NCI-H748 (cell line): ENCODE results near the gene PWWP2A.
"Not testable (repeated sequence)": the region's sequence is repeated elsewhere in the genome, so short reads cannot be mapped to it uniquely, and the experiment has no call there.

Experiments used
- DNase-seq: peaks from one replicate; lab custom pipeline; 2025; ENCODE audit not compliant: unreplicated experiment; lab: John Stamatoyannopoulos, UW

The PWWP2A gene, protein sequence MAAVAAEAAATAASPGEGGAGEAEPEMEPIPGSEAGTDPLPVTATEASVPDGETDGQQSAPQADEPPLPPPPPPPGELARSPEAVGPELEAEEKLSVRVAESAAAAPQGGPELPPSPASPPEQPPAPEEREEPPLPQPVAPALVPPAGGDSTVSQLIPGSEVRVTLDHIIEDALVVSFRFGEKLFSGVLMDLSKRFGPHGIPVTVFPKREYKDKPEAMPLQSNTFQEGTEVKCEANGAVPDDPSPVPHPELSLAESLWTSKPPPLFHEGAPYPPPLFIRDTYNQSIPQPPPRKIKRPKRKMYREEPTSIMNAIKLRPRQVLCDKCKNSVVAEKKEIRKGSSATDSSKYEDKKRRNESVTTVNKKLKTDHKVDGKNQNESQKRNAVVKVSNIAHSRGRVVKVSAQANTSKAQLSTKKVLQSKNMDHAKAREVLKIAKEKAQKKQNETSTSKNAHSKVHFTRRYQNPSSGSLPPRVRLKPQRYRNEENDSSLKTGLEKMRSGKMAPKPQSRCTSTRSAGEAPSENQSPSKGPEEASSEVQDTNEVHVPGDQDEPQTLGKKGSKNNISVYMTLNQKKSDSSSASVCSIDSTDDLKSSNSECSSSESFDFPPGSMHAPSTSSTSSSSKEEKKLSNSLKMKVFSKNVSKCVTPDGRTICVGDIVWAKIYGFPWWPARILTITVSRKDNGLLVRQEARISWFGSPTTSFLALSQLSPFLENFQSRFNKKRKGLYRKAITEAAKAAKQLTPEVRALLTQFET

GRCh38 chr5:160119142-160119904 lies at the start of gene PWWP2A:
PWWP2A (minus strand) TSS chr5:160119450; CDS start chr5:160119388, 62 bp downstream.
- peak; percentile 100 for DNase-seq

- no peak for DNase-seq
Measured at GRCh38 chr5:160167624-160168165, 48.4 kb upstream of the PWWP2A start.

DNA sequence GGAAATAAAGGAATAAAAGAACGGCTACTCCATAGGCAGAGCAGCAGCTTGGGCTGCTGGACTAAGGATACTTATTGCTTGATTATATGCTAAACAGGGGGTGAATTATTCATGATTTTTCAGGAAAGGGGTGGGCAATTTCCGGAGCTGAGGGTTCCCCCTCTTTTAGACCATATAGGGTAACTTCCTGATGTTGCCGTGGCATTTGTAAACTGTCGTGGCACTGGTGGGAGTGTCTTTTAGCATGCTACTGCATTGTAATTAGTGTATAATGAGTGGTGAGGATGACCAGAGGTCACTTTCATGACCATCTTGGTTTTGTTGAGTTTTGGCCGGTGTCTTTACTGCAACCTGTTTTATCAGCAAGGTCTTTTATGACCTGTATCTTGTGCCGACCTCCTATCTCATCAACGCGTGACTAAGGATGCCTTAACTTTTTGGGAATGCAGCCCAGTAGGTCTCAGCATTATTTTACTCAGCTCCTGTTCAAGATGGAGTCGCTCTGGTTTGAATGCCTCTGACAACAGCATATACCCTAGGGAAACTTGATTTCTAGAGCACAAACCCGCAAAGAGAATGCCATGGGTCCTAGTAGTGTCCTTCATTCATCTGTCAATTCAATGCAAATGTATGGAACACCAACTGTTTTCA lies 47.8 kb upstream of the PWWP2A start:
- DNase-seq = no peak

DNA sequence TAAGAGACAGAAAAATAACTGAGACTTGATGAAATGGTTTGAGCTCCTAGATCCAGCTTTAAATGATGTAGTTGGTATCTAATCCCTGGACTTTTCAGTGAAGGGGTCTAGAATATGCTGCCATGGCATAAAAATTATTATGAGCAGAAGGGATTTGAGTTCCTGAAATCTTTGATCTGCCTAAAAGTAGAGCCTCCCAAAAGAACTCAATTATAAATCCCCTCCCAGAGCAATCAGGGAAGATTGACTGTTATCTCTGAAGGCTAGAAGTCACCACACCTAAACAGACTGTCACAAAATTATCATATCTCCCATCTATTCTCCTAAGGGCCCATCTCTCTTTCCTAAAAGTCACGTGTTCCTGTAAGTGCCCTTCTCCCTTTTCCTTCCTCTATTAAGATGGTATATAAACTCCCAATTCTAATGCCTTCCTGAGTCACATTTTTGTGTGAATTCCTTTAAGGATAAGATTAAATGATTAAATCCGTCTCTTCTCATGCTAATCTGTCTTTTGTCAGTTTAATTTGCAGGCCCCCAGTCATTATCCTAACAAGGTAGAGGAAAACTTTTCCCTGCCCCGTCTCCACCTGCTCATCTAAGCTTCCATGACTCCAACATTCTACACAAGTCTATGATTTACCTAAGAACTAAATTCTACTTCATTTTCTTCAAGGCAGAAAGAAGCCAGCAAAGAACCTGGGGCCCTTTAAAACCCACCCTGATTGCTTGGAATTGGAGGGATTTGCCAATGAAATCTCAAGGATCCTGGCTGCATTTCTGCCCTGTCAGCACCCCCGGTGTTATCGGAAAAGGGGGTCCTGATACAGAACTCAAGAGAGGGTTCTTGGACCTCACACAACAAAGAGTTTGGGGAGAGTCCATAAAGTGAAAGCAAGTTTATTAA lies 47.1 kb upstream of the PWWP2A start:
- no peak for DNase-seq

DNA sequence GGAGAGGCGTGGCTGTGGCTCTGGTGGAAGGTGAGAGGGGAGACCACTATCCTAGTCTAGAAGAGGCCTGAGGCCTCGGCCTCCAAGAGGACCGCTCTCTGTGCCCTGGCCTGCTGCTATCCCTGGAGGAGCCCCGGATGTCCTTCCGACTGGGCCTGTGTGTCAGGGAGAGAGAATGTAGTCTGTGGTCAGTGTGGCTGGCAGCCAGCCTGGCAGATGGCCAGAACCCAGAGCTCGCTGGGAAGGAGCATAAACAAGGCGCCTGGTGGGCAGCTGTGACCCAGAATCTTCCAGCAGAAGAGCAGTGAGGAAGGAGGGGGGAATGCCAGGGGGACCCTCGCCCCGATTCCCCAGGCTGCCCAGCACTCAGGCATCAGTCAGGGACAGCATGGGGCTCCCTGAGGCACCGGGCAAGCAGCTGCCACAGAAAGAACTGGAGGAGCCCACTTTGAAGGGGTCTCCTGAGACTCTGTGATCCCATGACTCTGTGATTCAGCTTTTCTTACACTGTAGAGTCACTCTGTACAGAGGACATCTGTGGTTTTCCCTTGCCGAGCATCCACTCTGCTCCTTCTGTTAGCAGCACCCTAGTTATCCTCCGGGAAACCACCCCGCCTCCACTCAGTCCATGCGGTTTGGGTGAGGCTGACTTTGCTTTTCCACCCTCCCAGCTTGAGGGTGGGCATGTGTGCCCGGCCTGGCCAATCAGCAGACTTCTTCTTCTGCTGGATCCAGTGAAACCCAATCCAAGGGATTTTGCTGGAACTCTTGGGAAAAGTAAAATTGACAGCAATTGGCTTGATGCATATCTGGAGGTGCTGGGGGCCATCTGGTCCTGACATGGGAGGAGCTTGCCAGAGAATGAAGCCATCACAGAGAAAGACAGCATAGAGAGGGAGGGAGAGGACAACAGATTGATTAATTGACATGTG lies 46.2 kb upstream of the PWWP2A start:
- DNase-seq = peak; percentile 67

GRCh38 chr5:160162910-160163309 lies 43.7 kb upstream of the PWWP2A start:
- DNase-seq = no peak

GRCh38 chr5:160161626-160162025 lies 42.4 kb upstream of the PWWP2A start:
- DNase-seq = no peak

DNA sequence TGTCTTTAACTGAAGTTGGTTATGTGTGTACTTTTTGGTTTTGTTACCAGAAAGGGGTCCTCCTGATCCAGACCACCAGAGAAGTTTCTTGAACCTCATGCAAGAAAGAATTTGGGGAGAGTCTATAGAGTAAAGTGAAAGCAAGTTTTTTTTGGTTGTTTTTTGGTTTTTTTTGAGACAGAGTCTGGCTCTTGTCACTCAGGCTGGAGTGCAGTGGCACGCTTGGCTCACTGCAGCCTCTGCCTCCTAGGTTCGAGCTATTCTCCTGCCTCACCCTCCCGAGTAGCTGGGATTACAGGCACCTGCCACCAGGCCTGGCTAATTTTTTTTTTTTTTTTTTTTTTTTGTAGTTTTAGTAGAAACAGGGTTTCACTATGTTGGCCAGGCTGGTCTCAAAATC lies 41.6 kb upstream of the PWWP2A start:
- DNase-seq = not testable (repeated sequence)

GRCh38 chr5:160159991-160160792 lies 40.9 kb upstream of the PWWP2A start:
- peak; percentile 66 for DNase-seq

- no peak for DNase-seq
Measured at GRCh38 chr5:160158087-160158486, 38.8 kb upstream of the PWWP2A start.

- no peak for DNase-seq
Measured at GRCh38 chr5:160155017-160155750, 35.9 kb upstream of the PWWP2A start.

DNA sequence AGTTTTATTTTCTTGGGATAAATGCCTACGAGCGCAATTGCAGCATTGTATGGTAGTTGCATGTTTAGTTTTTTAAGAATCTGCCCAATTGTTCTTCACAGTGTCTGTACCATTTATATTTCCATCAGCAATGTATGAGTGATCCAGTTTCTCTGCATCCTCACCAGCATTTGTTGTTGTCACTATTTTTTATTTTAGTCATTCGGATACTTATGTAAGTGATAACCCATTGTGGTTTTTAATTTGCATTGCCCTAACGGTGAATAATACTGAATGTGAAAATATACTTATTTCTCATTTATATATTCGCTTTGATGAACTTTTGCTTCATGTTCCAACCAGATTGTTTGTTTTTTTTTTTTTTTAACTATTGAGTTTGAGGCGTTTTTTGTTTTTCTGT lies 33.7 kb upstream of the PWWP2A start:
- DNase-seq = no peak

GRCh38 chr5:160152287-160152686 lies 33.0 kb upstream of the PWWP2A start:
- no peak for DNase-seq

- no peak for DNase-seq
Measured at GRCh38 chr5:160151017-160151416, 31.8 kb upstream of the PWWP2A start.

DNA sequence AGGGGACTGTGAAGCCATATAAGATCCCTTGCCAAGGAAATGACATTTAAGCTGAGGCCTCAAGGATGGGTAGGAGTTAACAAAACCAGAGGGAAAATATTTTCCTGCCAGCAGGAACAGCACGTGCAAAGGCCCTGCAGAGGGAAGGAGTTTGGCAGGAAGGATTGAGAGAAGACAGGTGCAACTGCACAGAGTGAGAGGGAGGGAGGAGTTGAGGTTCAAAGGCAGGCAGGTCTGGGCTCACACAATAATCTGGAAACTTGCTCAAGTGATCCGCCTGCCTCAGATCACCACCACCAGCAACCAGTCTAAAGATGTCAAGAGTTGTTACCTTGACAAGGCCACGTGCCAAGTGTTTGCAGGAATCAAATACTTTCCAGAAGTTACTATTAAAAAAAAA lies 31.1 kb upstream of the PWWP2A start:
- DNase-seq = no peak

DNA sequence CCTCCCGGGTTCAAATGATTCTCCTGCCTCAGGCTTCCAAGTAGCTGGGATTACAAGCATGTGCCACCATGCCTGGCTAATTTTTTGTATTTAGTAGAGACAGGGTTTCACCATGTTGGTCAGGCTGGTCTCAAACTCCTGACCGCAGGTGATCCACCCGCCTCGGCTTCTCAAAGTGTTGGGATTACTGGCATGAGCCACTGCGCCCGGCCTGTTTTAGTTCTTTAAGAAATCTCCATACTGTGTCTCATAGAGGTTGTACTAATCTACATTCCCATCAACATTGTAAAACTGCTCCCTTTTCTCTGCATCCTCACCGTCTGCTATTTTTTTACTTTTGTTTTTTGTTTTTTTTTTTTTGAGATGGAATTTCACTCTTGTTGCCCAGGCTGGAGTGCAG lies 25.2 kb upstream of the PWWP2A start:
- DNase-seq = not testable (repeated sequence)

- no peak for DNase-seq
Measured at GRCh38 chr5:160134332-160134731, 15.1 kb upstream of the PWWP2A start.
